H9 (cell line): ENCODE results near the gene NFATC1. TPM values are rescaled to one million over a fixed set of nuclear protein-coding genes. Genes with fewer than 3 reads are reported as not detected.

ENCODE experiments used
- DNase-seq: peaks from one replicate; pipeline ENCODE4 v3.0.0-alpha.2; 2017
- H2AFZ ChIP-seq: one replicate; pipeline ENCODE4 v1.6.1; 2013; ENCODE audit warnings: mild to moderate bottlenecking, low read length, control low read depth, moderate library complexity
- H2AK5ac ChIP-seq: 2 replicates; pipeline ENCODE4 v1.6.1; 2013; ENCODE audit warnings: low read length, control low read depth, mixed read lengths; ENCODE audit not compliant: insufficient read length
- H2BK120ac ChIP-seq: one replicate; pipeline ENCODE4 v1.6.1; 2013; ENCODE audit warnings: low read depth, mild to moderate bottlenecking, low read length, control low read depth, inconsistent platforms; ENCODE audit not compliant: poor library complexity, severe bottlenecking
- H2BK12ac ChIP-seq: 2 replicates; pipeline ENCODE4 v1.6.1; 2013; ENCODE audit warnings: low read length, control low read depth, mixed read lengths, low read depth; ENCODE audit not compliant: insufficient read length
- H2BK15ac ChIP-seq: 2 replicates; pipeline ENCODE4 v1.6.1; 2013; ENCODE audit warnings: low read depth, low read length, control low read depth
- H2BK20ac ChIP-seq: one replicate; pipeline ENCODE4 v1.6.1; 2013; ENCODE audit warnings: low read depth, mild to moderate bottlenecking, low read length, control low read depth, inconsistent platforms; ENCODE audit not compliant: poor library complexity, severe bottlenecking
- H2BK5ac ChIP-seq: 2 replicates; pipeline ENCODE4 v1.6.1; 2013; ENCODE audit warnings: low read length, control low read depth, mixed read lengths; ENCODE audit not compliant: insufficient read length
- H3K14ac ChIP-seq: 2 replicates; pipeline ENCODE4 v1.6.1; 2013; ENCODE audit warnings: low read length, control low read depth; ENCODE audit not compliant: insufficient read depth
- H3K18ac ChIP-seq: 2 replicates; pipeline ENCODE4 v1.6.1; 2013; ENCODE audit warnings: low read depth, mild to moderate bottlenecking, mixed read lengths, low read length, control low read depth; ENCODE audit not compliant: insufficient read length
- H3K23ac ChIP-seq: 2 replicates; pipeline ENCODE4 v1.6.1; 2013; ENCODE audit warnings: low read length, control low read depth, mixed read lengths, low read depth; ENCODE audit not compliant: insufficient read length
- H3K23me2 ChIP-seq: 2 replicates; pipeline ENCODE4 v1.6.1; 2013; ENCODE audit warnings: low read depth, mild to moderate bottlenecking, mixed read lengths, low read length, control low read depth; ENCODE audit not compliant: insufficient read length, poor library complexity, severe bottlenecking
- H3K27ac ChIP-seq: 2 replicates; pipeline ENCODE4 v1.5.1; 2013; ENCODE audit warnings: low read length, control low read depth, mixed read lengths, low read depth; ENCODE audit not compliant: insufficient read length
- H3K27me3 ChIP-seq: 2 replicates; pipeline ENCODE4 v1.6.1; 2013; ENCODE audit warnings: low read length, control low read depth, inconsistent platforms; ENCODE audit not compliant: insufficient read depth
- H3K4ac ChIP-seq: 2 replicates; pipeline ENCODE4 v1.6.1; 2013; ENCODE audit warnings: low read depth, mild to moderate bottlenecking, control low read depth, inconsistent platforms, low read length, moderate library complexity
- H3K4me1 ChIP-seq: 2 replicates; pipeline ENCODE4 v1.6.1; 2013; ENCODE audit warnings: low read length, control low read depth, inconsistent platforms; ENCODE audit not compliant: insufficient read depth
- H3K4me2 ChIP-seq: 2 replicates; pipeline ENCODE4 v1.6.1; 2013; ENCODE audit warnings: low read length, control low read depth, mixed read lengths; ENCODE audit not compliant: insufficient read length, insufficient read depth
- H3K56ac ChIP-seq: 2 replicates; pipeline ENCODE4 v1.6.1; 2013; ENCODE audit warnings: low read depth, mild to moderate bottlenecking, mixed read lengths, low read length, control low read depth; ENCODE audit not compliant: insufficient read length
- H3K79me1 ChIP-seq: 2 replicates; pipeline ENCODE4 v1.6.1; 2013; ENCODE audit warnings: low read depth, mild to moderate bottlenecking, moderate library complexity, low read length, control low read depth, inconsistent platforms; ENCODE audit not compliant: insufficient read depth, poor library complexity, severe bottlenecking
- H3K79me2 ChIP-seq: 2 replicates; pipeline ENCODE4 v1.6.1; 2013; ENCODE audit warnings: low read length, control low read depth, inconsistent platforms; ENCODE audit not compliant: insufficient read depth
- H3K9ac ChIP-seq: 2 replicates; pipeline ENCODE4 v1.6.1; 2013; ENCODE audit warnings: low read length, control low read depth, mixed read lengths; ENCODE audit not compliant: insufficient read length; ENCODE audit errors: extremely low read depth
- H3K9me3 ChIP-seq: one replicate; pipeline ENCODE4 v1.6.1; 2013; ENCODE audit warnings: low read depth, low read length, inconsistent platforms; ENCODE audit not compliant: control insufficient read depth
- H3T11ph ChIP-seq: one replicate; pipeline ENCODE4 v1.6.1; 2013; ENCODE audit warnings: mild to moderate bottlenecking, low read length, control low read depth, inconsistent platforms
- H4K20me1 ChIP-seq: one replicate; pipeline ENCODE4 v1.6.1; 2013; ENCODE audit not compliant: control insufficient read depth, insufficient read length, insufficient read depth
- H4K5ac ChIP-seq: 2 replicates; pipeline ENCODE4 v1.6.1; 2013; ENCODE audit warnings: low read depth, mild to moderate bottlenecking, mixed read lengths, low read length, control low read depth; ENCODE audit not compliant: insufficient read length
- H4K8ac ChIP-seq: replicated peaks from 2 replicates; pipeline ENCODE4 v1.6.1; 2013; ENCODE audit warnings: low read length, control low read depth, mixed read lengths, low read depth; ENCODE audit not compliant: insufficient read length
- H4K91ac ChIP-seq: 2 replicates; pipeline ENCODE4 v1.6.1; 2013; ENCODE audit warnings: low read depth, mild to moderate bottlenecking, moderate library complexity, mixed read lengths, low read length, control low read depth; ENCODE audit not compliant: insufficient read length
- H3K27ac Mint-ChIP-seq, 3 experiments: 2 replicates in 2 of 3; 3 replicates in 1 of 3; pipeline ENCODE4 v1.8.0; 2020 to 2021; ENCODE audit warnings: mixed read lengths in 3 of 3, mild to moderate bottlenecking in 1 of 3, moderate library complexity in 1 of 3
- H3K27me3 Mint-ChIP-seq: 2 replicates; pipeline ENCODE4 v1.8.0; 2021; ENCODE audit warnings: low read depth, mild to moderate bottlenecking, moderate library complexity, mixed read lengths
- H3K36me3 Mint-ChIP-seq, 3 experiments: 2 replicates in 2 of 3; 3 replicates in 1 of 3; pipeline ENCODE4 v1.8.0; 2020 to 2021; ENCODE audit warnings: low read depth in 3 of 3, mixed read lengths in 3 of 3; ENCODE audit not compliant: insufficient read depth in 1 of 3
- H3K4me1 Mint-ChIP-seq, 2 experiments: 2 replicates each; pipeline ENCODE4 v1.8.0; 2020; ENCODE audit warnings: mixed read lengths in 2 of 2
- H3K4me3 Mint-ChIP-seq, 2 experiments: 2 replicates in 1 of 2; 3 replicates in 1 of 2; pipeline ENCODE4 v1.8.0; 2020 to 2021; ENCODE audit warnings: mild to moderate bottlenecking in 2 of 2, mixed read lengths in 2 of 2, moderate library complexity in 1 of 2
- H3K9me3 Mint-ChIP-seq, 2 experiments: 2 replicates in 1 of 2; 3 replicates in 1 of 2; pipeline ENCODE4 v1.8.0; 2020; ENCODE audit warnings: mild to moderate bottlenecking in 2 of 2, mixed read lengths in 2 of 2, moderate library complexity in 1 of 2
- CTCF ChIP-seq: fragments of 200-600 bp; sonication (generic); conservative IDR thresholded peaks from 3 replicates; pipeline ENCODE4 v1.8.0; 2021; ENCODE audit warnings: antibody characterized with exemption, mild to moderate bottlenecking
- WGBS: extraction: QIAGEN DNeasy Blood & Tissue Kit; methylation state at CpG from one replicate; pipeline ENCODE4 v1.1.7; 2013; ENCODE audit warnings: missing lambda C conversion rate, low lambda C conversion rate, mixed read lengths; ENCODE audit not compliant: insufficient read length; ENCODE audit errors: extremely low coverage; 5-methylcytosine and 5-hydroxymethylcytosine counted together
- total RNA-seq: library from RNA; stranded (reverse); gene quantifications from 2 replicates; pipeline ENCODE4 v1.2.1, GENCODE V29; 2021

NFATC1 gene
- total RNA-seq, 1 experiment from 2014 or later = 5.5 TPM

- Histone ChIP-seq H2BK20ac (no peak overlapping the region), H2BK12ac (no peak overlapping the region), H3K4me1 (no peaks in the 10 kb centered on the region), H3K9me3 (no peaks in the 10 kb centered on the region), H3K14ac (no peak overlapping the region), H3K56ac (no peak overlapping the region), H4K20me1 (no peaks in the 10 kb centered on the region), H2AK5ac (no peak overlapping the region), H3K27ac (no peak overlapping the region), H3K23me2 (no peaks in the 10 kb centered on the region), H2BK15ac (no peak overlapping the region), H4K8ac (no peak overlapping the region), H3K9ac (no peak overlapping the region), H3T11ph (no peak overlapping the region), H2BK120ac (no peak overlapping the region), H3K79me1 (no peaks in the 10 kb centered on the region), H3K4me2 (no peak overlapping the region), H4K91ac (no peak overlapping the region), H4K5ac (no peak overlapping the region), H3K27me3 (no peaks in the 10 kb centered on the region), H2BK5ac (no peak overlapping the region), H2AFZ (no peak overlapping the region), H3K18ac (no peak overlapping the region), H3K23ac (no peak overlapping the region), H3K79me2 (no peaks in the 10 kb centered on the region), H3K4ac (no peak overlapping the region)
- WGBS = no CpG with 5 or more reads among the region's 20 CpGs
- Mint-ChIP-seq H3K27ac (peak overlapping the region in 1 of 3 experiments; percentile 79; a peak in 2 of 7 replicates), H3K36me3 (no peaks in the 10 kb centered on the region), H3K4me3 (no peak overlapping the region), H3K27me3 (peaks cover 3% of the 10 kb centered on the region; the same call in 1 of the 2 replicates), H3K9me3 (no peaks in the 10 kb centered on the region), H3K4me1 (peaks cover 0 to 9% of the 10 kb centered on the region in 2 experiments; a peak in 1 of 4 replicates)
- DNase-seq = peak; percentile 14
- no peak for TF ChIP-seq CTCF
These were observed 120.8 kb downstream of the NFATC1 start for GRCh38 chr18:79516441-79516931.
